Thyroid gland (tissue), 4 donors: Measurements from ENCODE around the gene DLG3. TPM values are rescaled to one million over a fixed set of nuclear protein-coding genes. Genes with fewer than 3 reads are reported as not detected.
A peak's percentile ranks its signal among the peaks of the same experiment; 100 is the strongest.

ENCODE experiments used
- DNase-seq, 2 donors: peaks; one replicate each; pipeline ENCODE4 v3.0.0-alpha.2; 2019
- H3K27ac ChIP-seq, 3 donors: fragments of 200-600 bp; sonication (generic); 1 replicate in 2 of 3; 2 replicates in 1 of 3; pipeline ENCODE4 v1.5.1; 2016 to 2019; ENCODE audit warnings: mild to moderate bottlenecking in 1 of 3, moderate library complexity in 1 of 3
- H3K27me3 ChIP-seq: fragments of 200-600 bp; sonication (generic); one replicate; pipeline ENCODE4 v1.5.1; 2019
- H3K36me3 ChIP-seq, 2 donors: fragments of 200-600 bp; sonication (generic); one replicate each; pipeline ENCODE4 v1.5.1; 2016 to 2019
- H3K4me1 ChIP-seq, 2 donors: fragments of 200-600 bp; sonication (generic); one replicate each; pipeline ENCODE4 v1.5.1; 2017 to 2019
- H3K4me3 ChIP-seq, 3 donors: fragments of 200-600 bp; sonication (generic); replicated peaks in 1 of 3; 1 replicate in 2 of 3; 2 replicates in 1 of 3; pipeline ENCODE4 v1.5.1; 2016; ENCODE audit warnings: mild to moderate bottlenecking in 1 of 3
- H3K9me3 ChIP-seq: fragments of 200-600 bp; sonication (generic); one replicate; pipeline ENCODE4 v1.5.1; 2017
- CTCF ChIP-seq, 6 experiments: fragments of 200-600 bp in 3 of 6; fragments of 450-650 bp in 3 of 6; sonication (generic) in 3 of 6; IDR thresholded peaks; one replicate each; pipeline ENCODE4 v1.5.1; 2016 to 2019; ENCODE audit warnings: antibody characterized with exemption in 6 of 6, mild to moderate bottlenecking in 2 of 6, inconsistent platforms in 1 of 6, moderate library complexity in 1 of 6
- POLR2A ChIP-seq, 2 donors: fragments of 450-650 bp; IDR thresholded peaks; one replicate each; pipeline ENCODE4 v1.6.1; 2017; ENCODE audit warnings: antibody characterized with exemption in 2 of 2, mild to moderate bottlenecking in 2 of 2, moderate library complexity in 1 of 2
- WGBS, 2 donors: methylation state at CpG; one replicate each; pipeline ENCODE4 v1.1.5; 2017; 5-methylcytosine and 5-hydroxymethylcytosine counted together
- intact Hi-C: fragments of 100-400 bp; cut with DNase I; formaldehyde crosslinking; loops from one replicate; pipeline ENCODE4 v1.15.1; 2023
- total RNA-seq, 4 donors: library from RNA; depleted of rRNA; stranded (reverse); fragments of >200 nt; gene quantifications; one replicate each; pipeline ENCODE4 v1.2.3, GENCODE V29; 2016

Gene DLG3
- total RNA-seq, 4 donors from 2014 or later: 31.4 to 79.5 (median 61.9) TPM

GRCh38 chrX:70478526-70479245 is 34.1 kb downstream of the DLG3 start:
- 44 to 61% methylated on average over 7 to 10 of the region's 10 CpGs for WGBS, 2 donors
- Histone ChIP-seq H3K27me3 (no peaks in the 10 kb centered on the region), H3K4me1 (peaks cover 16 to 57% of the 10 kb centered on the region in 2 donors), H3K4me3 (no peak overlapping the region), H3K27ac (peak overlapping the region; percentile 79 to 85 (median 84)), H3K36me3 (no peaks in the 10 kb centered on the region), H3K9me3 (no peaks in the 10 kb centered on the region)
- intact Hi-C loops: no loop called here
- peak; percentile 18 to 19 for DNase-seq
- no peak for TF ChIP-seq CTCF (IDR thresholded peaks at IDR 0.05)
- no peak for TF ChIP-seq POLR2A (IDR thresholded peaks at IDR 0.05)

GRCh38 chrX:70479247-70479921 is 34.7 kb downstream of the DLG3 start:
- Histone ChIP-seq H3K4me1 (peaks cover 16 to 64% of the 10 kb centered on the region in 2 donors), H3K27ac (peak overlapping the region; percentile 79 to 85 (median 84)), H3K27me3 (no peaks in the 10 kb centered on the region), H3K4me3 (no peak overlapping the region), H3K9me3 (no peaks in the 10 kb centered on the region), H3K36me3 (no peaks in the 10 kb centered on the region)
- no peak for TF ChIP-seq POLR2A (IDR thresholded peaks at IDR 0.05)
- TF ChIP-seq CTCF (IDR thresholded peaks at IDR 0.05): no peak
- intact Hi-C loops: no loop called here
- DNase-seq: no peak
- 45 to 49% methylated on average over 4 of the region's 4 CpGs for WGBS, 2 donors

GRCh38 chrX:70479922-70480659 is 35.5 kb downstream of the DLG3 start:
- H3K36me3 ChIP-seq: no peaks in the 10 kb centered on the region
- H3K4me1 ChIP-seq: peaks cover 22 to 71% of the 10 kb centered on the region in 2 donors
- DNase-seq: peak; percentile 41 to 43
- H3K27ac ChIP-seq: peak overlapping the region; percentile 79 to 85 (median 84)
- TF ChIP-seq POLR2A (IDR thresholded peaks at IDR 0.05) (no peak), CTCF (IDR thresholded peaks at IDR 0.05) (no peak)
- H3K27me3 ChIP-seq: no peaks in the 10 kb centered on the region
- WGBS, 2 donors: 9 to 19% methylated on average over 5 of the region's 6 CpGs
- peak overlapping the region in 1 of 3 donors; percentile 4 for H3K4me3 ChIP-seq
- intact Hi-C loops: no loop called here
- H3K9me3 ChIP-seq: no peaks in the 10 kb centered on the region

- 24 to 49% methylated on average over 3 to 9 of the region's 9 CpGs for WGBS, 2 donors
- Histone ChIP-seq H3K27ac (peak overlapping the region; percentile 79 to 85 (median 84)), H3K4me3 (peak overlapping the region in 1 of 3 donors; percentile 4), H3K27me3 (no peaks in the 10 kb centered on the region), H3K4me1 (peaks cover 28 to 73% of the 10 kb centered on the region in 2 donors), H3K36me3 (no peaks in the 10 kb centered on the region), H3K9me3 (no peaks in the 10 kb centered on the region)
- DNase-seq: peak; percentile 43 to 57
- intact Hi-C loops: no loop called here
- TF ChIP-seq POLR2A (IDR thresholded peaks at IDR 0.05): no peak
- no peak for TF ChIP-seq CTCF (IDR thresholded peaks at IDR 0.05)
These were observed 36.0 kb downstream of the DLG3 start for GRCh38 chrX:70480660-70481018.
